ENCODE data around the gene DRG2. TPM values are rescaled to one million over a fixed set of nuclear protein-coding genes. Genes with fewer than 3 reads are reported as not detected.
A peak's percentile ranks its signal among the peaks of the same experiment; 100 is the strongest.

The DRG2 gene
- total and polyA plus RNA-seq, 2 of the 13 experiments (the other 11 are each of a cell fraction or from before 2014, with no cell fraction given), result 20.1 to 26.6 TPM

DNA sequence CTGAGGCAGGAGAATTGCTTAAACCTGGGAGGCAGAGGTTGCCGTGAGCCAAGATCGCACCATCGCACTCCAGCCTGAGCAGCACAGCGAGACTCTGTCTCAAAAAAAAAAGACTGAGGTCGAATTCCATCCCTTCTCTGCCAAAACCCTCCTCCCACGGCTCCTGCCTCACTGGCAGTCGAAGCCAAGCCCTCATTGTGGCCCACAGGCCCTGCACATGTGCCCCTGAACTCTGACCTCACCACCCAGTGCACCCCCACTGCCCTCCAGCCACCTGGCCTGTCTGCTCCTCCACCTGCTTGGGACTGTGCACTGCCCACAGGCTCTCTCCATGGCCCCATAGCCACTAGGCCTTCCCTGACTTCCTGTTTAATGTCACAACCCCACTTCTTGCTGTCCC is 27.8 kb downstream of the DRG2 start (continued):
- TF ChIP-seq SRSF4 (IDR thresholded peaks at IDR 0.05; ENCODE audit: low read depth, low read length, poor library complexity, severe bottlenecking), result no peak
- TF ChIP-seq, protein P1, sequence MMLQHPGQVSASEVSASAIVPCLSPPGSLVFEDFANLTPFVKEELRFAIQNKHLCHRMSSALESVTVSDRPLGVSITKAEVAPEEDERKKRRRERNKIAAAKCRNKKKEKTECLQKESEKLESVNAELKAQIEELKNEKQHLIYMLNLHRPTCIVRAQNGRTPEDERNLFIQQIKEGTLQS (CRISPR knock-in tag; IDR thresholded peaks at IDR 0.05), result no peak
- TF ChIP-seq, protein P2, sequence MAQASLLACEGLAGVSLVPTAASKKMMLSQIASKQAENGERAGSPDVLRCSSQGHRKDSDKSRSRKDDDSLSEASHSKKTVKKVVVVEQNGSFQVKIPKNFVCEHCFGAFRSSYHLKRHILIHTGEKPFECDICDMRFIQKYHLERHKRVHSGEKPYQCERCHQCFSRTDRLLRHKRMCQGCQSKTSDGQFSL (CRISPR knock-in tag; IDR thresholded peaks at IDR 0.05), result peak; percentile 98
- TF ChIP-seq, protein P3, sequence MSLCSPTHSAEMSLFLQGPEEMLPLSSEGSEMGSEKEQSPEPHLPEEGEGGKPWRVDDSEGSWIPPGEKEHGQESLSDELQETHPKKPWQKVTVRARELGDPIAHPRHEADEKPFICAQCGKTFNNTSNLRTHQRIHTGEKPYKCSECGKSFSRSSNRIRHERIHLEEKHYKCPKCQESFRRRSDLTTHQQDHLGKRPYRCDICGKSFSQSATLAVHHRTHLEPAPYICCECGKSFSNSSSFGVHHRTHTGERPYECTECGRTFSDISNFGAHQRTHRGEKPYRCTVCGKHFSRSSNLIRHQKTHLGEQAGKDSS (CRISPR knock-in tag; IDR thresholded peaks at IDR 0.05; ENCODE audit: borderline replicate concordance, low read depth), result no peak
- no peak for TF ChIP-seq ZNF350 (CRISPR knock-in tag; IDR thresholded peaks at IDR 0.05; ENCODE audit: borderline replicate concordance, low read depth)
- TF ChIP-seq, protein P4, sequence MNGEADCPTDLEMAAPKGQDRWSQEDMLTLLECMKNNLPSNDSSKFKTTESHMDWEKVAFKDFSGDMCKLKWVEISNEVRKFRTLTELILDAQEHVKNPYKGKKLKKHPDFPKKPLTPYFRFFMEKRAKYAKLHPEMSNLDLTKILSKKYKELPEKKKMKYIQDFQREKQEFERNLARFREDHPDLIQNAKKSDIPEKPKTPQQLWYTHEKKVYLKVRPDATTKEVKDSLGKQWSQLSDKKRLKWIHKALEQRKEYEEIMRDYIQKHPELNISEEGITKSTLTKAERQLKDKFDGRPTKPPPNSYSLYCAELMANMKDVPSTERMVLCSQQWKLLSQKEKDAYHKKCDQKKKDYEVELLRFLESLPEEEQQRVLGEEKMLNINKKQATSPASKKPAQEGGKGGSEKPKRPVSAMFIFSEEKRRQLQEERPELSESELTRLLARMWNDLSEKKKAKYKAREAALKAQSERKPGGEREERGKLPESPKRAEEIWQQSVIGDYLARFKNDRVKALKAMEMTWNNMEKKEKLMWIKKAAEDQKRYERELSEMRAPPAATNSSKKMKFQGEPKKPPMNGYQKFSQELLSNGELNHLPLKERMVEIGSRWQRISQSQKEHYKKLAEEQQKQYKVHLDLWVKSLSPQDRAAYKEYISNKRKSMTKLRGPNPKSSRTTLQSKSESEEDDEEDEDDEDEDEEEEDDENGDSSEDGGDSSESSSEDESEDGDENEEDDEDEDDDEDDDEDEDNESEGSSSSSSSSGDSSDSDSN (CRISPR knock-in tag; IDR thresholded peaks at IDR 0.05), result 0 out of 2 replicates have a peak, but pooled peaks have one; percentile 16
- no peak for TF ChIP-seq ZSCAN30 (CRISPR knock-in tag; IDR thresholded peaks at IDR 0.05)
- TF ChIP-seq, protein P5, sequence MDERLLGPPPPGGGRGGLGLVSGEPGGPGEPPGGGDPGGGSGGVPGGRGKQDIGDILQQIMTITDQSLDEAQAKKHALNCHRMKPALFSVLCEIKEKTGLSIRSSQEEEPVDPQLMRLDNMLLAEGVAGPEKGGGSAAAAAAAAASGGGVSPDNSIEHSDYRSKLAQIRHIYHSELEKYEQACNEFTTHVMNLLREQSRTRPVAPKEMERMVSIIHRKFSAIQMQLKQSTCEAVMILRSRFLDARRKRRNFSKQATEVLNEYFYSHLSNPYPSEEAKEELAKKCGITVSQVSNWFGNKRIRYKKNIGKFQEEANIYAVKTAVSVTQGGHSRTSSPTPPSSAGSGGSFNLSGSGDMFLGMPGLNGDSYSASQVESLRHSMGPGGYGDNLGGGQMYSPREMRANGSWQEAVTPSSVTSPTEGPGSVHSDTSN (CRISPR knock-in tag; IDR thresholded peaks at IDR 0.05), result no peak
- TF ChIP-seq ZNF337 (CRISPR knock-in tag; IDR thresholded peaks at IDR 0.05; ENCODE audit: borderline replicate concordance, low read depth), result no peak
- TF ChIP-seq, protein P6, sequence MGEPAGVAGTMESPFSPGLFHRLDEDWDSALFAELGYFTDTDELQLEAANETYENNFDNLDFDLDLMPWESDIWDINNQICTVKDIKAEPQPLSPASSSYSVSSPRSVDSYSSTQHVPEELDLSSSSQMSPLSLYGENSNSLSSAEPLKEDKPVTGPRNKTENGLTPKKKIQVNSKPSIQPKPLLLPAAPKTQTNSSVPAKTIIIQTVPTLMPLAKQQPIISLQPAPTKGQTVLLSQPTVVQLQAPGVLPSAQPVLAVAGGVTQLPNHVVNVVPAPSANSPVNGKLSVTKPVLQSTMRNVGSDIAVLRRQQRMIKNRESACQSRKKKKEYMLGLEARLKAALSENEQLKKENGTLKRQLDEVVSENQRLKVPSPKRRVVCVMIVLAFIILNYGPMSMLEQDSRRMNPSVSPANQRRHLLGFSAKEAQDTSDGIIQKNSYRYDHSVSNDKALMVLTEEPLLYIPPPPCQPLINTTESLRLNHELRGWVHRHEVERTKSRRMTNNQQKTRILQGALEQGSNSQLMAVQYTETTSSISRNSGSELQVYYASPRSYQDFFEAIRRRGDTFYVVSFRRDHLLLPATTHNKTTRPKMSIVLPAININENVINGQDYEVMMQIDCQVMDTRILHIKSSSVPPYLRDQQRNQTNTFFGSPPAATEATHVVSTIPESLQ (CRISPR knock-in tag; conservative IDR thresholded peaks at IDR 0.05), result no peak
- TF ChIP-seq, protein P7, sequence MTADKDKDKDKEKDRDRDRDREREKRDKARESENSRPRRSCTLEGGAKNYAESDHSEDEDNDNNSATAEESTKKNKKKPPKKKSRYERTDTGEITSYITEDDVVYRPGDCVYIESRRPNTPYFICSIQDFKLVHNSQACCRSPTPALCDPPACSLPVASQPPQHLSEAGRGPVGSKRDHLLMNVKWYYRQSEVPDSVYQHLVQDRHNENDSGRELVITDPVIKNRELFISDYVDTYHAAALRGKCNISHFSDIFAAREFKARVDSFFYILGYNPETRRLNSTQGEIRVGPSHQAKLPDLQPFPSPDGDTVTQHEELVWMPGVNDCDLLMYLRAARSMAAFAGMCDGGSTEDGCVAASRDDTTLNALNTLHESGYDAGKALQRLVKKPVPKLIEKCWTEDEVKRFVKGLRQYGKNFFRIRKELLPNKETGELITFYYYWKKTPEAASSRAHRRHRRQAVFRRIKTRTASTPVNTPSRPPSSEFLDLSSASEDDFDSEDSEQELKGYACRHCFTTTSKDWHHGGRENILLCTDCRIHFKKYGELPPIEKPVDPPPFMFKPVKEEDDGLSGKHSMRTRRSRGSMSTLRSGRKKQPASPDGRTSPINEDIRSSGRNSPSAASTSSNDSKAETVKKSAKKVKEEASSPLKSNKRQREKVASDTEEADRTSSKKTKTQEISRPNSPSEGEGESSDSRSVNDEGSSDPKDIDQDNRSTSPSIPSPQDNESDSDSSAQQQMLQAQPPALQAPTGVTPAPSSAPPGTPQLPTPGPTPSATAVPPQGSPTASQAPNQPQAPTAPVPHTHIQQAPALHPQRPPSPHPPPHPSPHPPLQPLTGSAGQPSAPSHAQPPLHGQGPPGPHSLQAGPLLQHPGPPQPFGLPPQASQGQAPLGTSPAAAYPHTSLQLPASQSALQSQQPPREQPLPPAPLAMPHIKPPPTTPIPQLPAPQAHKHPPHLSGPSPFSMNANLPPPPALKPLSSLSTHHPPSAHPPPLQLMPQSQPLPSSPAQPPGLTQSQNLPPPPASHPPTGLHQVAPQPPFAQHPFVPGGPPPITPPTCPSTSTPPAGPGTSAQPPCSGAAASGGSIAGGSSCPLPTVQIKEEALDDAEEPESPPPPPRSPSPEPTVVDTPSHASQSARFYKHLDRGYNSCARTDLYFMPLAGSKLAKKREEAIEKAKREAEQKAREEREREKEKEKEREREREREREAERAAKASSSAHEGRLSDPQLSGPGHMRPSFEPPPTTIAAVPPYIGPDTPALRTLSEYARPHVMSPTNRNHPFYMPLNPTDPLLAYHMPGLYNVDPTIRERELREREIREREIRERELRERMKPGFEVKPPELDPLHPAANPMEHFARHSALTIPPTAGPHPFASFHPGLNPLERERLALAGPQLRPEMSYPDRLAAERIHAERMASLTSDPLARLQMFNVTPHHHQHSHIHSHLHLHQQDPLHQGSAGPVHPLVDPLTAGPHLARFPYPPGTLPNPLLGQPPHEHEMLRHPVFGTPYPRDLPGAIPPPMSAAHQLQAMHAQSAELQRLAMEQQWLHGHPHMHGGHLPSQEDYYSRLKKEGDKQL (CRISPR knock-in tag; IDR thresholded peaks at IDR 0.05; ENCODE audit: low read depth), result no peak
- TF ChIP-seq, protein P8, sequence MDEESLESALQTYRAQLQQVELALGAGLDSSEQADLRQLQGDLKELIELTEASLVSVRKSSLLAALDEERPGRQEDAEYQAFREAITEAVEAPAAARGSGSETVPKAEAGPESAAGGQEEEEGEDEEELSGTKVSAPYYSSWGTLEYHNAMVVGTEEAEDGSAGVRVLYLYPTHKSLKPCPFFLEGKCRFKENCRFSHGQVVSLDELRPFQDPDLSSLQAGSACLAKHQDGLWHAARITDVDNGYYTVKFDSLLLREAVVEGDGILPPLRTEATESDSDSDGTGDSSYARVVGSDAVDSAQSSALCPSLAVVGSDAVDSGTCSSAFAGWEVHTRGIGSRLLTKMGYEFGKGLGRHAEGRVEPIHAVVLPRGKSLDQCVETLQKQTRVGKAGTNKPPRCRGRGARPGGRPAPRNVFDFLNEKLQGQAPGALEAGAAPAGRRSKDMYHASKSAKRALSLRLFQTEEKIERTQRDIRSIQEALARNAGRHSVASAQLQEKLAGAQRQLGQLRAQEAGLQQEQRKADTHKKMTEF (CRISPR knock-in tag; IDR thresholded peaks at IDR 0.05), result no peak
- TF ChIP-seq ZNF124 (CRISPR knock-in tag; IDR thresholded peaks at IDR 0.05), result no peak

All from HepG2 (cell line).